Lower lobe of right lung (tissue), 2 donors: ENCODE data around the gene FARS2. TPM values are rescaled to one million over a fixed set of nuclear protein-coding genes. Genes with fewer than 3 reads are reported as not detected.
A peak's percentile ranks its signal among the peaks of the same experiment; 100 is the strongest.

Experiments used
- ATAC-seq, 2 donors: fragments of 200-7000 bp; cut with Tn5 transposase; one replicate each; pipeline ENCODE4 v1.9.1; 2020 to 2022; ENCODE audit warnings: mild to moderate bottlenecking in 2 of 2, moderate library complexity in 2 of 2
- DNase-seq: peaks from one replicate; pipeline ENCODE4 v3.0.0-alpha.2; 2020
- H3K27ac ChIP-seq: fragments of 200-600 bp; one replicate; pipeline ENCODE4 v1.8.0; 2022
- H3K27me3 ChIP-seq: fragments of 200-600 bp; one replicate; pipeline ENCODE4 v1.8.0; 2022; ENCODE audit warnings: low read depth
- H3K36me3 ChIP-seq: fragments of 200-600 bp; one replicate; pipeline ENCODE4 v1.8.0; 2022; ENCODE audit warnings: mild to moderate bottlenecking
- H3K4me1 ChIP-seq: fragments of 200-600 bp; one replicate; pipeline ENCODE4 v1.8.0; 2022
- H3K4me3 ChIP-seq: fragments of 200-600 bp; one replicate; pipeline ENCODE4 v1.8.0; 2022; ENCODE audit warnings: mild to moderate bottlenecking
- H3K9me3 ChIP-seq: fragments of 200-600 bp; one replicate; pipeline ENCODE4 v1.8.0; 2022
- CTCF ChIP-seq: fragments of 200-600 bp; IDR thresholded peaks from one replicate; pipeline ENCODE4 v1.8.0; 2022; ENCODE audit warnings: antibody characterized with exemption, mild to moderate bottlenecking
- intact Hi-C: fragments of 100-400 bp; cut with DNase I; formaldehyde crosslinking; loops from one replicate; pipeline ENCODE4 v1.11.0; 2022
- total RNA-seq: library from RNA; stranded (reverse); fragmentation: NEBNext Ultra II Directional; extraction: Animal tissue kit (Norgen Biotek cat#: 25700); gene quantifications from one replicate; pipeline ENCODE4 v1.2.1, GENCODE V29; 2021
- donor health status: DM: no; HTN: yes; CAD: no; lungs with severe emphysema.

Gene FARS2
- total RNA-seq, 1 donor from 2014 or later, result 17.0 TPM

GRCh38 chr6:5230081-5230480 lies 31.2 kb upstream of the FARS2 start:
- Histone ChIP-seq H3K4me3 (no peak overlapping the region), H3K9me3 (no peaks in the 10 kb centered on the region), H3K27me3 (no peaks in the 10 kb centered on the region), H3K4me1 (no peaks in the 10 kb centered on the region), H3K27ac (no peak overlapping the region), H3K36me3 (no peaks in the 10 kb centered on the region)
- intact Hi-C loops, result no loop called here
- ATAC-seq (no peak), DNase-seq (no peak)
- TF ChIP-seq CTCF, result no peak

- H3K4me3 ChIP-seq, result no peak overlapping the region
- no peaks in the 10 kb centered on the region for H3K9me3 ChIP-seq
- ATAC-seq (no peak), DNase-seq (no peak)
- no peak overlapping the region for H3K27ac ChIP-seq
- TF ChIP-seq CTCF, result no peak
- intact Hi-C loops, result no loop called here
- H3K36me3 ChIP-seq, result no peaks in the 10 kb centered on the region
- H3K27me3 ChIP-seq, result no peaks in the 10 kb centered on the region
- H3K4me1 ChIP-seq, result no peaks in the 10 kb centered on the region
These were observed 30.0 kb upstream of the FARS2 start for GRCh38 chr6:5231289-5231688.

GRCh38 chr6:5234874-5235273 lies 26.4 kb upstream of the FARS2 start:
- H3K4me3 ChIP-seq, result no peak overlapping the region
- H3K27ac ChIP-seq, result no peak overlapping the region
- H3K27me3 ChIP-seq, result no peaks in the 10 kb centered on the region
- TF ChIP-seq CTCF, result no peak
- intact Hi-C loops, result no loop called here
- no peaks in the 10 kb centered on the region for H3K36me3 ChIP-seq
- ATAC-seq (peak in 1 of 2 donors; percentile 56), DNase-seq (no peak)
- no peaks in the 10 kb centered on the region for H3K4me1 ChIP-seq
- H3K9me3 ChIP-seq, result no peaks in the 10 kb centered on the region

- ATAC-seq, result no peak
- no peak overlapping the region for H3K4me3 ChIP-seq
- no peaks in the 10 kb centered on the region for H3K4me1 ChIP-seq
- H3K27ac ChIP-seq, result no peak overlapping the region
- H3K27me3 ChIP-seq, result no peaks in the 10 kb centered on the region
- no peak for DNase-seq
- no peaks in the 10 kb centered on the region for H3K9me3 ChIP-seq
- H3K36me3 ChIP-seq, result no peaks in the 10 kb centered on the region
- intact Hi-C loops, result no loop called here
- TF ChIP-seq CTCF, result no peak
These were observed 25.5 kb upstream of the FARS2 start for GRCh38 chr6:5235830-5236229.

- Histone ChIP-seq H3K36me3 (no peaks in the 10 kb centered on the region), H3K27ac (no peak overlapping the region), H3K9me3 (no peaks in the 10 kb centered on the region), H3K27me3 (no peaks in the 10 kb centered on the region), H3K4me1 (no peaks in the 10 kb centered on the region), H3K4me3 (no peak overlapping the region)
- ATAC-seq (no peak), DNase-seq (no peak)
- TF ChIP-seq CTCF, result no peak
- intact Hi-C loops, result no loop called here
These were observed 23.5 kb upstream of the FARS2 start for GRCh38 chr6:5237805-5238204.

- no peak overlapping the region for H3K4me3 ChIP-seq
- no peak overlapping the region for H3K27ac ChIP-seq
- intact Hi-C loops, result no loop called here
- no peak for DNase-seq
- H3K27me3 ChIP-seq, result no peaks in the 10 kb centered on the region
- no peak for ATAC-seq
- no peaks in the 10 kb centered on the region for H3K9me3 ChIP-seq
- no peak for TF ChIP-seq CTCF
- H3K36me3 ChIP-seq, result no peaks in the 10 kb centered on the region
- no peaks in the 10 kb centered on the region for H3K4me1 ChIP-seq
These were observed 23.0 kb upstream of the FARS2 start for GRCh38 chr6:5238336-5238735.
